Measurements from ENCODE around the gene KLB. TPM values are rescaled to one million over a fixed set of nuclear protein-coding genes. Genes with fewer than 3 reads are reported as not detected.

The KLB gene
- total RNA-seq, 1 experiment from 2014 or later, result not detected

- peak; percentile 78 for DNase-seq (ENCODE audit: low spot score)
These were observed 58.3 kb downstream of the KLB start for GRCh38 chr4:39464886-39465501.

GRCh38 chr4:39466747-39467146, 60.0 kb downstream of the KLB start:
- DNase-seq (ENCODE audit: low spot score), result no peak

- DNase-seq (ENCODE audit: low spot score), result no peak
These were observed 60.7 kb downstream of the KLB start for GRCh38 chr4:39467464-39467863.

- peak; percentile 87 for DNase-seq (ENCODE audit: low spot score)
These were observed 62.8 kb downstream of the KLB start for GRCh38 chr4:39469429-39470077.

- no peak for DNase-seq (ENCODE audit: low spot score)
These were observed 63.7 kb downstream of the KLB start for GRCh38 chr4:39470402-39470801.

- DNase-seq (ENCODE audit: low spot score), result no peak
These were observed 65.7 kb downstream of the KLB start for GRCh38 chr4:39472396-39472795.

- DNase-seq (ENCODE audit: low spot score), result no peak
These were observed 69.6 kb downstream of the KLB start for GRCh38 chr4:39476187-39476895.

GRCh38 chr4:39480251-39480650, 73.5 kb downstream of the KLB start:
- no peak for DNase-seq (ENCODE audit: low spot score)

GRCh38 chr4:39480902-39481695, 74.4 kb downstream of the KLB start:
- DNase-seq (ENCODE audit: low spot score), result no peak

GRCh38 chr4:39484582-39485272, 78.0 kb downstream of the KLB start:
- no peak for DNase-seq (ENCODE audit: low spot score)

- no peak for DNase-seq (ENCODE audit: low spot score)
These were observed 79.6 kb downstream of the KLB start for GRCh38 chr4:39486221-39486804.

GRCh38 chr4:39490322-39490721, 83.6 kb downstream of the KLB start:
- no peak for DNase-seq (ENCODE audit: low spot score)

GRCh38 chr4:39494354-39494753, 87.6 kb downstream of the KLB start:
- DNase-seq (ENCODE audit: low spot score), result no peak

- no peak for DNase-seq (ENCODE audit: low spot score)
These were observed 88.9 kb downstream of the KLB start for GRCh38 chr4:39495446-39496213.

GRCh38 chr4:39497909-39498726, 91.4 kb downstream of the KLB start:
- DNase-seq (ENCODE audit: low spot score), result no peak

- no peak for DNase-seq (ENCODE audit: low spot score)
These were observed 91.9 kb downstream of the KLB start for GRCh38 chr4:39498727-39499020.

Measured in A172 (cell line).